GM18507 (cell line): ENCODE measurements around the gene EPS8.
A peak's percentile ranks its signal among the peaks of the same experiment; 100 is the strongest.

ENCODE experiments used
- DNase-seq: peaks from one replicate; pipeline ENCODE4 v3.0.0; 2011; ENCODE audit warnings: low read depth; ENCODE audit not compliant: insufficient read length; ENCODE audit errors: extremely low spot score
- FAIRE-seq: peaks from 2 replicates; lab custom pipeline; 2011; peaks lifted over from hg19 to GRCh38; lab: Jason Lieb, UNC

Gene EPS8

GRCh38 chr12:15701631-15702156 lies 87.5 kb downstream of the EPS8 start:
- FAIRE-seq (peak; percentile 52), DNase-seq (no peak)

- DNase-seq (no peak), FAIRE-seq (no peak)
Observed at GRCh38 chr12:15701206-15701605, 88.0 kb downstream of the EPS8 start.

GRCh38 chr12:15700595-15700994 lies 88.6 kb downstream of the EPS8 start:
- DNase-seq (no peak), FAIRE-seq (peak; percentile 78)

- no peak for FAIRE-seq
- no peak for DNase-seq
Observed at GRCh38 chr12:15699886-15700285, 89.3 kb downstream of the EPS8 start.

- peak; percentile 42 for FAIRE-seq
- no peak for DNase-seq
Observed at GRCh38 chr12:15698377-15698871, 90.8 kb downstream of the EPS8 start.

- FAIRE-seq = peak; percentile 61
- no peak for DNase-seq
Observed at GRCh38 chr12:15697201-15697600, 92.0 kb downstream of the EPS8 start.

GRCh38 chr12:15693228-15693911 lies 95.8 kb downstream of the EPS8 start:
- no peak for DNase-seq
- FAIRE-seq = peak; percentile 62

- no peak for DNase-seq
- no peak for FAIRE-seq
Observed at GRCh38 chr12:15691388-15691787, 97.8 kb downstream of the EPS8 start.

GRCh38 chr12:15690320-15690719 lies 98.9 kb downstream of the EPS8 start:
- FAIRE-seq = no peak

GRCh38 chr12:15689751-15690191 lies 99.4 kb downstream of the EPS8 start:
- DNase-seq (no peak), FAIRE-seq (no peak)

More at GRCh38 chr12:15690320-15690719, 98.9 kb downstream of the EPS8 start:
- DNase-seq = no peak

GRCh38 chr12:15688838-15689625 lies 100.2 kb downstream of the EPS8 start:
- no peak for DNase-seq

GRCh38 chr12:15688202-15688736 lies 100.9 kb downstream of the EPS8 start:
- FAIRE-seq (peak; percentile 46), DNase-seq (no peak)

More at GRCh38 chr12:15688838-15689625, 100.2 kb downstream of the EPS8 start:
- peak; percentile 12 for FAIRE-seq

- no peak for DNase-seq
- FAIRE-seq = no peak
Observed at GRCh38 chr12:15687583-15687982, 101.6 kb downstream of the EPS8 start.

GRCh38 chr12:15684896-15685658 lies 104.1 kb downstream of the EPS8 start:
- DNase-seq = no peak
- no peak for FAIRE-seq

- DNase-seq (no peak), FAIRE-seq (no peak)
Observed at GRCh38 chr12:15682826-15683225, 106.4 kb downstream of the EPS8 start.

- DNase-seq (no peak), FAIRE-seq (no peak)
Observed at GRCh38 chr12:15679151-15679550, 110.0 kb downstream of the EPS8 start.

GRCh38 chr12:15677726-15678201 lies 111.4 kb downstream of the EPS8 start:
- no peak for FAIRE-seq
- no peak for DNase-seq

- FAIRE-seq (no peak), DNase-seq (no peak)
Observed at GRCh38 chr12:15677228-15677627, 112.0 kb downstream of the EPS8 start.

GRCh38 chr12:15672671-15673270 lies 116.4 kb downstream of the EPS8 start:
- DNase-seq (no peak), FAIRE-seq (no peak)
